NCI-H774 (cell line): ENCODE measurements around the gene AIFM1.

Experiments used
- DNase-seq: peaks from one replicate; lab custom pipeline; 2025; lab: John Stamatoyannopoulos, UW

The AIFM1 gene

DNA sequence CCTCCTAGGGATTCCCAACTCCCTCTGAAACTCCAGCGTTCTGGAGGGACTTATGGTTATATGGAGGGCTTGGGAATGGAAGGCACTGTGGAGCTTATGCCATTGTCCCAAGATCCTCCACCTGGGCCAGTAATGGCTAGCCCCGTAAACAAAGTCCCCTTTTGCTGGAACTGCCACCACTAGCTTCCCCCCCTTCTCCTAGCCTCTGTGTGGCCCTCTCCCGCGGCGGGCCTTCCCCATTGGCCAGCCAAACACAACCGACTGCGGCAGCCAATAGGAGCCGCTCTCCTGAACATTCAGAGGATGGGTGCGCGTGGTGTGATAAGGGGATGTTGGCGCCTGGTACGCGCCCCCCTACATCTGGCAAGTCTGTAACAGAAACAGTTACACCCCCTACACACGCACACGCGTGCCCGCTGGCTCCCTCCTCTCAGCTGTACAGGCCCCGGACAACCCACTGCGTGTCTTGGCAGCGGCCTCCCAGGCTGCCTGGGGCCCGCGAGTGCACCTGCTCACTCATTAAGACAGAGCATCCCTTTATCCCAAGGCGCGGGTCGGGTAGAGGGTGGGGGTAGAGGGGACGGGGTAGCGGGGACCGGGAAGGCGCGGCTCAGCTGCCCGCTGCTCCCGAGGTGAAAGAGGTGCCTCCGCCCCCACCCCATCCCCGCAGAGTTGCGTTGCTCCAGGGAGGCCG is 5.3 kb upstream of the AIFM1 start:
- peak; percentile 74 for DNase-seq

DNA sequence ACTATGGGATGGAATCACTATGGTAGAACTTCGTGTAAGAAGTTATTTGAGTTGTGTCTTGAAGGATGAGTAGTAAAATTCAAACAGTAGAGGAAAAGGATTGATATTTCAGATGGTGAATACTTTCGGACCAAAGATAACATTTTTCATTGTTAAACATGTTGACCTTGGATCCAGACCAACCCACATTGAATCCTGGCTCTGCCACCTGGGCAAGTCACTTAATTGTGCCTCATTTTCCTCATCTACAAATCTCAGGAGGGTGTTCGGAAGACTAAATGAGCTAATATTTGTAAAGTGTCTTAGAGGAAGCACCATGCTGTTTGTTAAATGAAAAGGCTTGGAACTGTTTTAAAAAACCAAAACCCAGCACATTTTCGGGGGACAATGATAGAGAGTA is 1.4 kb upstream of the AIFM1 start:
- no peak for DNase-seq

DNA sequence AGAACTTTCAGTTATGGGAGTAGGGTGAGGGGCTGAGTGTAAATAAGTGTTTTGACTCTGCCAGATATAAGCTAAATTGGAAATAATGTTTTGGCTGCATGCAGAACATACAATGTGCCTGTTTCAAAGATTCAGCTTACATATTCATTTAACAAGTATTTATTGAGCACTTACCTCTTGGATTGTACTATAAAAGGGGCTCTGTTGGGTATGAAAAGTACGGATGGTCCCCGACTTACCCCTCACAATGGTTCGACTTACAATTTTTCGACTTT is 799 bp upstream of the AIFM1 start:
- DNase-seq: no peak

DNA sequence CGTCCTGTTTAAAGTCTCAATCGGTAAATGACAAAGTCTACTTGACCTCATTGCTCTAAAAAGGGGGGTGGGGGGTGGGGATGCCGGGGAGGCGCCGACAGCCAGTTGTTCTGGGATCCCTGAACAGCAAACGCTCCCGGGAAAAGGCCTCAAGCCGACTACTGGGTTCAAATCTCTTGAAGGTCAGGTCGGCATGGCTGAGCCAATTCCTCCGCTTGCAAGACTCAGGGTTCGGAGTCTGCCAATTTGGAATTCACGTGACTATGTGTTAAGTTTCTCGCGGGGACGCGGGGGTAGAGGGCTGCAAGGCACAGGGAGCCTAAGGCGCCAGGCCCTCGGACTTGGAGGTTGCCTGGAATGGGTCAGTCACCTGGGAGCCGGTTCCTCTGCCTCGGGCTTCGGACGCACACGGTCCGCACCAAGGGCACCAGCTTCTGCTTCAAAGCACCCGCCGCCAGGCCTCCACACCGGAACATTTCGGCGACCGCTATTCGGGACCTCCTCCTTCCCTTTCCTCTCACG is 399 bp downstream of the AIFM1 start:
- DNase-seq: no peak

DNA sequence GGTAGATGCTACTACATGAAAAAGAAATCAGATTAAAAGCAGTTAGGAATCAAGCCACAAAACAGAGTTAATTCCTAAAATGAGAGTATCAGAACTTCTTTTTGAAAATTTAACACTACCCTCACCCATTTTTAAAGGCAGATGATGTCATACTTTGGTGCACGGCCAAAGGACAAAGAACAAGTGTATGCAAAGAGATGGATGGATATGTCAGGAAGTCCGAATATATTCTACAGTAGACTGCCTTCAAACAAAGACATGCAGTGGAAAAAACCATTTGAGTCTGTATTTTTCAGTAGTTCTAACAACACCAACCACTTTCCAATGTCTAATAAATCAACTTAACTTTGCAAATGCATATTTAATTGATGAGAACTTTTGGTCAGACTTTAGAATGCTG is 2.2 kb downstream of the AIFM1 start:
- DNase-seq: no peak

DNA sequence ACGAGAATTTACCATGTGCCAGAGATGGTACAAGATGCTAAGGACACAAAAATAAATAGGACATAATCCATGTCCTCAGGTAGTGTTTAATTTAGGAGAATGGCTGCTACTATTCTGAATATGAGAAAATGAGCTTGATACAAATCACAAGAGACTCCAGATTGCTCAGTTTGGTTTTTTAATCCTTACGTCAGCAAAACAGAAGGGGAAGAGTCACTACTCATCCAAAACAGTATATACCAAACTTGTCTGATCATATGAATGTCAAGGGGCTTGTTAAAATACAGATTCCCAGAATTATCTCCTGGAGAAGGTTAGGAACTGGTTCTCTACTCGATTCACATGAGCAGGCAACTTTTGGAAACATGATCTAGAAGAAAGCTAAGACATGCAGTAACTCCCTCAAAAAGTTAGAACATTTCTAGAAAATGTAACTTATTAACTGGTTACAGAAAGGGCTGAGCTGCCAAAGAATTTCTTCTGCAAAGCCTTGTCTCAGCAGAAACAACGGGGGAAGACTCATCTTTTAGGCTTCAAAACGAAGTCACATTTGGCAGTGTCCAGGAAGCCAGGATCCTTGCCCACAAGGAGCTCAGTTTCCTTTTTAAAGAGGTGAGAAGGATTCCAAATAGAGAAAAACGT is 3.4 kb downstream of the AIFM1 start:
- DNase-seq: no peak

DNA sequence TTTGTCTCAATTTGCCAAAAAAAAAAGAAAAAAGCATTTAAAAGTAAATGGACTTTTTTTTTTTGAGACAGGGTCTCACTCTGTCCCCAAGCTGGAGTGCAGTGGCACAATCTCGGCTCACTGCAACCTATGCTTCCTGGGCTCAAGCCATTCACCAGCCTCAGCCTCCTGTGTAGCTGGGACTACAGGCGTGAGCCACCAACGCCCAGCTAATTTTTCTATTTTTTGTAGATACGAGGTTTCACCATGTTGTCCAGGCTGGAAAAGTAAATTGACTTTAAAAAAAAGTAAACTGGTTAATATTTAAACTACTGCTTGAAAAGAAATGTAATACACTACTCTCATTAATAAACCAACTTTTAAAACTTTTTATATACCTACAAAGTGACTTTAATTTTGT is 5.9 kb downstream of the AIFM1 start:
- DNase-seq: no peak

DNA sequence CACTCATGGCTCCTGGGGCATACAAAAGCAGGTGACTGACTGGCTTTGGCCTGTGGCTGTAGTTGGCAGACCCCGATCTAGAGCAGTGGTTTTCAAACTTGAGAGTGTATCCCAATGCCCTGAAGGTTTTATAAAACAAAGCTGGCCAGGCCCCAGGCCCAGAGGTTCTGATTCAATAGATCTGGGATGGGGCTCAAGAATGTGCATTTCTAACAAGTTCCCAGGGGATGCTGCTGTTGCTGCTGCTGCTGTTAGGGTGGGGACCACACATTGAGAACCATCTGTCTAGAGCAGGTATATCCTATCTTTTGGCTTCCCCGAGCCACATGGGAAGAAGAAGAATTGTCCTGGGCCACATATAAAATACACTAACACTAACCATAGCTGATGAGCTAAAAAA is 7.3 kb downstream of the AIFM1 start:
- no peak for DNase-seq

DNA sequence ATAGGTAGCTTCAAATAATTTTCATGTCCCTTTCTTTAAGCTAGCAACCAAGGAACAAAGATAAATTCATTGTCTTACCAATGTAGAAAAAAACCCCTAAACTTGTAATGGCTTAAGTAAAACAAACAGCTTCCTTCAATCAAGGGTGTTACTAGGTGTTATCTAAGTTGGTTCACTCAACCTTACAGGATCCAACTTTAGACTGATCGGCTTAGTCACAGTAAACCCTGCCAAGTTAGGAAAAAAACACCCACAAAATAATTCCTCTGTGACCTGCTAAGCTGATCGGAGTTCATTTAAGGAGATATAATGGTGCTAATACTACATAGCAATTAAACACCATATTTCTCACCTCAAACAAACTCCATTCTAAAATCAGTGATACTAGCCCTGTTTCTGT is 10.1 kb downstream of the AIFM1 start:
- DNase-seq: no peak

DNA sequence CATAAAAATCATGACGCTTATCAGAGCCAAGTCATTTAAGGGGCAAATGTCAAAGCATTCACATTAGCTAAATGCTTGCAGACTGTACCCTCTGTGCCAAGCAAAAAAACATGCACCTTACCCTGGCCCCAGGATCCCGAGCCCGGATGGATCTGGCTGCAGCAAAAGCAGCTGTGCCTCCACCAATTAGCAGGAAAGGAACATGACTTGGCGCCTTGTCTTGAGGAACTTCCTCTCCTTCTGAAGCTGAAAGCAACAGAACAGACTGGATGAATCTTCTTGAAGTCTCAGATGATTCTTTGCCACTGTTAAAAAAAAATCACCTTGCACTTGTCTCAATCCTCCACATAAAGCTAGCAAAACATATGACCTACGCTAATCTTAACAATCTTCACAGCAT is 18.0 kb downstream of the AIFM1 start:
- no peak for DNase-seq

DNA sequence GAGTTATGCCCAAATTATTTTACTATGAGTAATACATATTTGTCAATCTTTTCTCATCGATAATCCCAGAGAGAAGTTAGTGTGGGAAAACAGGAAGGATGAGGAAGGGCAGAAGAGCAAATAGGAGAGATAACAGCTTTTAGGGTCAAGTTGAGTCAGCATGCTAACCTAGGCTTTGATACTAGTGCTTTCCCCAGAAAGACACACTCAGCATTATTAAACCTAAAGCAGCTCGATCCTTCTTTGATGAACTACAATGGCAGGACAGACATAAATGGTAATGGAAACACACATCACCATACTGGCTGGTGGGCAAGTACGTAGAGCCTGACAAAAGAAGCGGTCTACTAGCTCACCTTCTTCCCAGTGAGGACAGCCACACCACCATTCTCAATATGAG is 20.5 kb downstream of the AIFM1 start:
- no peak for DNase-seq

DNA sequence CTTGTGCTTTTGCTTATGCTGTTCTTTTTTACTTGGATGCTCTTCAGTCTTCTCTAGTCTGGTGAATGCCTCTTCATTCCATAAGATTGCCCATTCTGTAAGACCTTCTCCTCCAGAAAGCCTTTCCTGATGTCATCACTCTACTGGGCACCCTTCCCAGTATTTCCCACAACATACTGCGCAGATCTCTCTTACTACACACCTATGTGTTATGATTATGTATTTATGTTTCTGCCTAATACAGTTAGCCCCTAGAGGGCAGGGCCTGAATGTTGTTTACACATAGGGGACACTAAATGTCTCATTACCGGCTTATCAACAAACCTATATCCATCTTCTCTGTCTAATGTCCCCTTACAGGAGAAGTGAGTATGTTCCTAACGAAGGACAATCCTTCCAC is 21.1 kb downstream of the AIFM1 start:
- no peak for DNase-seq

DNA sequence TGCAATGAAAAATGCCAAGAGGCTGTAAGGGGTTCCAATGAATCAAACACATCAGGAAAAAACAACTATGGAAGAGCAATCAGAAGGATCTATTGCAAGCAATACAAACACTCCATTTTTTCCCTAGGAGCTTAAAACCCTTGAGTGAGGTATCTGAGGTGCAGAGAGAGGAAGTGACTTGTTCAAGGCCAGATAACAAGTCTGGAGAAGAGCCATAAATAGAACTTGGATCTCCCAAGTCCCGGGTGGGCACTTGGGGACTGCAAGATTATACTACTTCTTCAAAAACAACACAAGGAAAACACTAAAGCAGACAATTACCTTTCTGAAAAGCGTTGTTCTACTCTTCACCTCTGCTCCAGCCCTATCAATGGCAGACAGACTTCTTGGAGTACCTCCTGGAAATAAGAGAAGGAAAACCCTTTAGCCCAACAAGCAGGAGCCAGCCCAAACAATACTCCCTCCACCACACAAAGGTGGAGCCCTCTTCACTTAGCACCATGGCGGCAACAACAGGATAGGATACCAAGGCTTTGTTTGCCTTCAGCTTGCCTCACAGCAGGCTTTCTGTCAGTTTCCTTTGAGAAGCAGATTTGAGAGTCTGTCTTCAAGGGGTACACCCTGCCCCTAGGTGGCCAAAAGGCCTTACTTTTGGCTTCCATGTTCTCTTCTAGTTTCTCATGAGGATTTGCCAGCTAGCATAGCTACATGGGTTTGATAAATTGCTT is 26.0 kb downstream of the AIFM1 start:
- DNase-seq: no peak

DNA sequence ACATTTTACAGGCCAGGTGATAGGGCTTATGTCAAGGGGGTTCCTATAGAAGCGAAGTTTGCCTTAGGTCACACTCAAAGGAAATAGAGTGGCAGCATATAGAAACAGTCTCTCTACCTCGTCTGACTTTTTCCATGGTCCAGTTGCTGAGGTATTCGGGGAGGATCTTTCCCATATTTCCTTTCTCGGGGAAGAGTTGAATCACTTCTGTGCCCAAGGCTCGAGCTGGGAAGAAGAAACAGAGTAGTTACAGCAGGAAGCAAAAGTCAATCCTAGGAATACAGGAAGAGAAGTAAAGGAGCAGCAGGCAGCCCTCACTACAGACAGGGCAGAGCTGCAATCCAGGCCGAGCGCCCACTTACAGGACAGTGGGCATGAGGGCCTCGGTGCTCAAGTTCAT is 28.7 kb downstream of the AIFM1 start:
- DNase-seq: no peak

DNA sequence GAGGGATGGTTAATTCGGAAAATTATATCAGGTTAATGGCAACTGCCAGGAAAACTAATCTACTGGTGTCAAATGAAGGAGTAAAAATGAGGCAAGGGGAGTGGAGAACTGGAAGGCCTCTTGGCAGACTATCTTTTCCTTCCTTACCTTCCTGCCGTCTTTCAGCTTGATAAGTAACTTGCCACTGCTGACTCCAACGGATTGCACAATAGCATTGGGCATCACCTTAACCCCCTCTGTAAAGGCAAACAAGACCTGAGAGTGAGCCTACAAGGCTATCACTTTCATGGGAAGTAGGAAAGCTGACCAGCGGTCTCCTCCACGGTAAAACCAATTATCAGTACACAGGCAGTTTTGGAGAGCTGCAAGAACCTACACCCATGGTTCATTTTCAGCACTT is 29.1 kb downstream of the AIFM1 start:
- no peak for DNase-seq

DNA sequence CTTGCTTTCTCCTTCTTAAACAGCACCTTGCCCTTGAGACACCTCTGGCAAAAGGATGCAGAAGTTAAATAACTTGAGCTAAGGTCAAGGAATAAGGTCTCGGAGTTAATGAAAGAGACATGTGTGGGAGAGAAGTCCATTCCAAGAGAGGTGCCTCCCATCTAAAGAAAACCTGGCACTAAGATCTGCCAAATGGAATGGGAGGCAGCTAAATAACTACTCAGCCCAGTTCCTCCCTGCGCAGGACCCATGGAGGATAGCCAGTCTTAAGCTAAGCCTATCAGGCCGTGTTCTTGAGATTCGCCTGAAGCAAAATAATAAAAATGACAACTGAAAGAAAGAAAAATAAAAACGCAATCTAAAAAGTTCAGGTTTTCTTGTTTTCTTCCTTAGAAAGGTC is 34.7 kb downstream of the AIFM1 start:
- no peak for DNase-seq

DNA sequence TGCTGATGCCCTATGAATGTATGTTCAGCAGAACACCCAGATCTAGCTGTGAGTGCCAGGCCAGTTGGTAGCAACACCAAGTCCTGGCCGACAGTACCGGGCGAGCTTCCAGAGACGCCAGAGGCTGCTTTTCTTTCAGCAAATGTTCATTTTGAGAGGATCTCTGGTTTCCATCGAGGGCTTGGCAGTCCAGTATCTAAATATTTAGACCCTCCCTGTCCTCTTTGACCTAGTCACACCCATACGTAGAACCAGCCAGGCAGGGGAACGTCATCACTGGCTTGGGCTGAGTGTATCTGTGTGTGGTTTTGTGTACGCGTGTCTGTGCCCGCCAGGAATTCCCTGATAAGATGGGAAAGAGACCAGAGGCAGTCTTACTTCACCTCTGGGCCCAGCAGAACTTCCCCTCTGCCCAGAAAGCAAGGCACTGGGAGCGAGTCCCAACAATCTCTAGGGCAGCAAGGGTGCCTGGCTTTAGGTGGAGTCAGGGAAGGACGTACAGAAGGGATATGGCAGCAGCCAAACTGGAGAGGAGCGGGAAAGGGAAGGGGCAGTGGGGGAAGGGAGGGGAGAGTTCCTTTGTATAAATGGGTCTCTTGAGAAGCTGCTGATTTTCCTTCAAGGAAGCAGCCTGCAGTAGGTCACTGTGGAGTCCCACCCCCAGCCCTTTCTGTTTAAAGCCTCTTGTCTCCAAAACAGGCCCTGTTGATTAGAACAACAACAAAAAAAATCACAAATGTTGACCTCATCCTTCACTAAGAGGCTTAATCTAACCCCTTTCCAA is 40.4 kb downstream of the AIFM1 start:
- no peak for DNase-seq

DNA sequence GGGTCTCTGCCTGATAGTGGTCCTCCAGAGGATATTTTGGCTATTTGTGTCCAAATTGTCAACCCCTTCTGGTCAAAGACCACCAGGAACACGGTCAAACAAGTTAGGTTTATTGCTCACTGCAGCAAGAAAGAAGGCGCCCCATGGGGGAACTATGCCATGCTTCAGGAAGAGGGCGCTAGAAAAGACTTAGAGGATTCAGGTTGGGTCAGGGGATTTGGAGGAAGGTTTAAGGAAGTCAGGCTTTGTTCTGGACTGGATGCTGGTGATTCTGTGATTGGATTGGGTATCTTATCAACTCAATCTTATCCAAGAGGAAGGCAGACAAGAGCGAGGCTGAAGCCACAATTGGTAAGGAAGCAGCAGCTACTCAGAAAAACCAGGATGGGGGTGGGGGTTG is 41.1 kb downstream of the AIFM1 start:
- DNase-seq: no peak

DNA sequence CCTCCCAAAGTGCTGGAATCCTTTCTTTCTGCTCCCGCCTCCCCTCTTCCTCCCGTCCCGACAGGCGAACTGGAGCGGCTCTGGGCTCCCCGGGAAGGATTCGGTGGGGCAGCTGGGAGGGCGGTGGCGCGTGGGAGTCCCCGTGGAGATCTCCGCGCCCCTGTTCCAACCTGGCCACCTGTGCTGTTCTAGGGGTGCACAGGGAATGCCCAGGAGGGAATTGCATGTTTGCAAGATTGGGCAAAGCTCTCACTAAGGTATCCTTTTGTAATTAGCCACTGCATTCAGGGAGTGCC is 44.2 kb downstream of the AIFM1 start:
- DNase-seq: no peak

DNA sequence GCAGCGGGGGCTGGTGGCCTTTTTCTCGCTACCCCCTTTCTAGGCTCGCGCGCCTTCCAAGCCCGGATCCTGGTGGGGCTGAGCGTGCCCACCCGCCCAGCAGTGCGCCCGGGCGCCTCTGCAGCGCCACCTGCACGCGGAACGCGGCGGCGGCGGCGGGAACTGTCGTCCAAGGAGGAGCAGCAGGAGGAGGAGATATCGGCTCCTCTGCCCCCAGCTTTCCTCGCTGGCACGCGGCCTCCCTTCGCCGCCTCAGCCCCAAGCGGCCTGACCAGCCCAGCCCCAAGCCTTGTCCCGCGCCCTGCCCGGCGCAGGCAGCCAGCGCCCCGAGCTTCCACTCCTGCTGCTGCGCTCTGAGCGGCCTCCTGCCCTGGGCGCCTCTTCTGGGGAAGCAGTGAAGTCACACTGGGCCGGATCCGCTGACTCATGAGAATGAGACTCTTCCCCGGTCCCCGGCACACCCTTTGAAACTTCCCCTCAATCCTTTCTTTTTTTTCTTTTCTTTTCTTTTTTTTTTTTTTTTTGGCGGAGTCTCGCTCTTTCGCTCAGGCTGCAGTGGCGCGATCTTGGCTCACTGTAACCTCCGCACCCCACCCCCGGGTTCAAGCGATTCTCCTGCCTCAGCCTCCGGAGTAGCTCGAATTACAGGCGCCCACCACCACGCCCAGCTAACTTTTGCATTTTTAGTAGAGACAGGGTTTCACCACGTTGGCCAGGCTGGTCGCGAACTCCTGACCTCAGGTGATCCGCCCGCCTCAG is 44.7 kb downstream of the AIFM1 start:
- peak; percentile 35 for DNase-seq

DNA sequence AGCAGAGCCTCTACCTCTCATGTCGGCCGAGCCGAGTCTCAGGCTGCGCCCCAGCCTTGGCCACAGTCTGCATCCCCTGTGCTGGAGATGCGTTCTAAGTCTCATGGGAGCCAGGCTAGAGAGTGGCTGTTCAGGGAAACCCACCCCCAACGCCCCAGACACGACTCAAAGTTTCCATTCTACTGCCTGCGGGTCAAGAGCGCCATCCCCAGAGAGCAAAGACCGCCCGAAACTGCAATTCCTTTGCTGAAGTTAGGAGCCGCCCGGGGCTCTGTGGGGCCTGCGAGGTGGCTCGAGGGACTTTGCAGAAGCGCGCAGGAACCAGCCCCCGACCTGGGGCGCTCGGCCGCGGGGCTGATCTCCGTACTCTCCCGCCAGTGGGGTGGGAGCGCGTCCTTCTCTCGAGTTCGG is 45.3 kb downstream of the AIFM1 start:
- no peak for DNase-seq

DNA sequence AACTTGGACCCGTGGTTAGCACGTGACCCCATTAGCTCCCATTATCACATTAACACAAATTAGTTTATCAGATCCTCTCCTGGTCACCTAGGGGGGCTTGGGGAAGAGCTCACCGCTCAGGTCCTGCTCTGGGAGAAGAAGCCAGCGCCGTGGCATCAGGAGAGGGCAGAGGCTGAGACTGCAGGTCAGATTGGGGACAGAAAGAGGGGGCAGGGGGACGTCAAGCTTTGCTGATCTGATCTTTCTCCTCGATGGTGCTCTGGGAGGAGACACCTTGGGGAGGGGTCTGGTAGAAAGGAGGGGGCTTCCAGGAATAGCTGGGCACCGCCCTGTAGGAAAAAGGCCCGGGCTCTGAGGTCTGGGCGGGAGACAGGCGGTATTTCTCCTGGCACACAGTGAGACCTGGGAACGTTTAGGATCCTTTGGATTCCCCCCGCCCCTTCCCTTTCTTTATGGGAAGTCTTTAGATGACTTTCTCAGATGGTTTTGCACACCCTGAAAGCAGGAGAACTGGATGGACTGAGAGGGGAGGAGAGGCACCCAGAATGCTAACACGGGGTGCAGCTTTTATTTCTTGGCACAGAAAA is 46.2 kb downstream of the AIFM1 start:
- DNase-seq: no peak
